H1 (cell line): ENCODE measurements around the gene FXYD5. TPM values are rescaled to one million over a fixed set of nuclear protein-coding genes. Genes with fewer than 3 reads are reported as not detected.

Experiments
- ASH2L ChIP-seq: fragments of 200-600, 300-600 bp; sonication (generic); IDR thresholded peaks from one replicate; pipeline ENCODE4 v1.7.1; 2017; ENCODE audit warnings: low read length
- BCL11A ChIP-seq, 2 experiments: IDR thresholded peaks; one replicate each; pipeline ENCODE4 v1.6.1; 2011; ENCODE audit warnings: low read depth in 2 of 2, low read length in 2 of 2, mild to moderate bottlenecking in 2 of 2
- CBX5 ChIP-seq: fragments of 300-800, 300-1000 bp; sonication (generic); IDR thresholded peaks from 2 replicates; pipeline ENCODE4 v1.7.1; 2016; ENCODE audit warnings: antibody characterized with exemption, low read length, low read depth
- CBX8 ChIP-seq: fragments of 300-800, 300-1000 bp; sonication (generic); IDR thresholded peaks from 2 replicates; pipeline ENCODE4 v1.7.1; 2016; ENCODE audit warnings: low read depth, low read length, borderline replicate concordance
- CHD2 ChIP-seq: IDR thresholded peaks from 2 replicates; pipeline ENCODE4 v1.6.1; 2012; ENCODE audit warnings: low read length, improper control_type of control experiment
- KDM1A ChIP-seq: fragments of 200-600, 300-600 bp; sonication (generic); IDR thresholded peaks from 2 replicates; pipeline ENCODE4 v1.7.1; 2016; ENCODE audit warnings: mild to moderate bottlenecking, low read length, borderline replicate concordance
- POU5F1 ChIP-seq: IDR thresholded peaks from 2 replicates; pipeline ENCODE4 v1.6.1; 2011; ENCODE audit warnings: low read depth, mild to moderate bottlenecking, low read length, moderate library complexity
- SP1 ChIP-seq: IDR thresholded peaks from 2 replicates; pipeline ENCODE4 v1.6.1; 2011; ENCODE audit warnings: low read depth, low read length
- polyA plus RNA-seq, 7 experiments: library from polyadenylated mRNA; depleted of rRNA in 3 of 7; stranded (reverse) in 5 of 7; unstranded in 2 of 7; fragments of >200 nt in 5 of 7; fragments of 200-250 nt in 2 of 7; gene quantifications; 1 replicate in 5 of 7; 2 replicates in 1 of 7; 4 replicates in 1 of 7; pipeline versions ENCODE4 v1.2.1 to v1.2.3, GENCODE V29; 2011 to 2013; ENCODE audit warnings: missing spikeins in 2 of 7, mixed read lengths in 2 of 7
- total RNA-seq: library from RNA; stranded (reverse); fragmentation: NEBNext Ultra II Directional; extraction: Animal tissue kit (Norgen Biotek cat#: 25700); gene quantifications from 2 replicates; pipeline ENCODE4 v1.2.1, GENCODE V29; 2021

FXYD5 gene
- total and polyA plus RNA-seq, 2 of the 8 experiments (the other 6 are each of a cell fraction or from before 2014, with no cell fraction given): 99.0 to 191 TPM

- no peak for TF ChIP-seq POU5F1
- no peak for TF ChIP-seq SP1
- no peak for TF ChIP-seq BCL11A (IDR thresholded peaks at IDR 0.05; ENCODE audit: low read depth in 2 of 2, low read length in 2 of 2)
- TF ChIP-seq CBX5: no peak
- no peak for TF ChIP-seq KDM1A
- TF ChIP-seq ASH2L: no peak
- no peak for TF ChIP-seq CHD2
- TF ChIP-seq CBX8: no peak
Measured at GRCh38 chr19:35138305-35138892, 16.1 kb upstream of the FXYD5 start, which contains the start of gene FXYD1 (continued).
